Measurements from ENCODE around the gene HTR6. TPM values are rescaled to one million over a fixed set of nuclear protein-coding genes. Genes with fewer than 3 reads are reported as not detected.

The HTR6 gene
- total and polyA plus RNA-seq, 2 of the 4 experiments (the other 2 are of a cell fraction): not detected

GRCh38 chr1:19654386-19654785 is 10.3 kb upstream of the HTR6 start:
- H3K9me1 ChIP-seq (ENCODE audit: insufficient read depth, low read length): peaks cover 6% of the 10 kb centered on the region
- no peak overlapping the region for H3K4me2 ChIP-seq (ENCODE audit: low read depth, low read length)
- no peak overlapping the region for H3K4me3 ChIP-seq (ENCODE audit: insufficient read depth, low read depth, low read length)
- no peak overlapping the region for H2BK5ac ChIP-seq (ENCODE audit: low read depth, low read length, poor library complexity, severe bottlenecking)
- H3K23ac ChIP-seq (ENCODE audit: low read depth, low read length): no peak overlapping the region
- no peak overlapping the region for H4K91ac ChIP-seq (ENCODE audit: insufficient read depth, low read depth, low read length)
- POLR2A ChIA-PET (ENCODE audit: unreplicated experiment): interaction anchor here (0.5 kb wide), 1 partner anchor 213 kb away, joined by 3 read pairs; no protein-coding TSS in a partner anchor
- no peak overlapping the region for H3K9ac ChIP-seq (ENCODE audit: low read depth, low read length)
- H3K27ac ChIP-seq (ENCODE audit: insufficient read depth, low read length): no peak overlapping the region
- no peak overlapping the region for H2AK9ac ChIP-seq (replicated peaks; ENCODE audit: low read depth, low read length, poor library complexity)
- DNase-seq: no peak
- CTCF ChIA-PET: interaction anchor here (0.5 to 1.9 kb wide), 12 partner anchors 8 to 346 kb away, joined by 3 to 9 read pairs (median 4); partner anchors contain the start of genes CAPZB and NBL1
- no peak for TF ChIP-seq CHD1 (IDR thresholded peaks at IDR 0.05; ENCODE audit: low read depth, low read length)
- TF ChIP-seq NFE2L2 (IDR thresholded peaks at IDR 0.05; ENCODE audit: low read depth, low read length): no peak
- TF ChIP-seq SMC3 (IDR thresholded peaks at IDR 0.05; ENCODE audit: low read depth, low read length): no peak
- TF ChIP-seq BHLHE40 (IDR thresholded peaks at IDR 0.05; ENCODE audit: low read depth, low read length): no peak
- no peak for TF ChIP-seq RFX5 (IDR thresholded peaks at IDR 0.05; ENCODE audit: low read depth, low read length)
- TF ChIP-seq CEBPB (IDR thresholded peaks at IDR 0.05; ENCODE audit: low read depth, low read length): no peak
- TF ChIP-seq MAZ (IDR thresholded peaks at IDR 0.05; ENCODE audit: borderline replicate concordance, low read depth, low read length): no peak
- no peak for TF ChIP-seq MXI1 (IDR thresholded peaks at IDR 0.05; ENCODE audit: borderline replicate concordance, low read depth, low read length)
- no peak for TF ChIP-seq RCOR1 (IDR thresholded peaks at IDR 0.05; ENCODE audit: insufficient replicate concordance, low read length)
- TF ChIP-seq MAFK (IDR thresholded peaks at IDR 0.05; ENCODE audit: low read depth, low read length): no peak
- no peak for TF ChIP-seq POLR2A (IDR thresholded peaks at IDR 0.05; ENCODE audit: low read depth, low read length)
- TF ChIP-seq CTCF (conservative IDR thresholded peaks at IDR 0.05; ENCODE audit: low read depth, low read length): no peak
- TF ChIP-seq ELK1 (IDR thresholded peaks at IDR 0.05; ENCODE audit: borderline replicate concordance, low read depth, low read length): no peak
- peaks cover 7% of the 10 kb centered on the region; the same call in 1 of the 2 replicates for H3K4me1 ChIP-seq (ENCODE audit: control insufficient read depth, insufficient read depth, low read length)
- no peak overlapping the region for H2AFZ ChIP-seq (replicated peaks; ENCODE audit: low read length, poor library complexity)
- BruUV-seq (replicated peaks): no TSS peak
- H3K18ac ChIP-seq (ENCODE audit: low read depth, low read length): no peak overlapping the region
- intact Hi-C loops (cut with micrococcal nuclease) (loop anchor here (5.0 kb wide), 1 partner anchor 402 kb away; the partner anchor contains the start of genes EMC1 and MRTO4), in situ Hi-C loops (cut with MboI; ENCODE audit: low sequenced_read_pairs) (loop anchor here (5.0 kb wide), 2 partner anchors 262 to 402 kb away; partner anchors contain the start of genes EMC1 and MRTO4), dilution Hi-C loops (cut with HindIII; ENCODE audit: low sequenced_read_pairs, unreplicated experiment) (no loop called here)
- no peak overlapping the region for H2BK15ac ChIP-seq (ENCODE audit: low read depth, low read length)
- no peak overlapping the region for H4K8ac ChIP-seq (ENCODE audit: low read depth in 2 of 2, low read length in 2 of 2)
- no peak overlapping the region for H2BK120ac ChIP-seq (ENCODE audit: low read depth, low read length)
- H2AK5ac ChIP-seq (ENCODE audit: low read depth, low read length): no peak overlapping the region
- ATAC-seq (ENCODE audit: low read depth): no peak
- H3K27me3 ChIP-seq (ENCODE audit: control insufficient read depth, insufficient read depth, low read length): no peaks in the 10 kb centered on the region
- WGBS, 2 experiments (ENCODE audit: extremely low coverage in 2 of 2, insufficient read length in 1 of 2): no CpG with 5 or more reads among the region's 5 CpGs
- H4K5ac ChIP-seq (ENCODE audit: low read depth, low read length): no peak overlapping the region
- H3K56ac ChIP-seq (ENCODE audit: extremely low read depth, insufficient read depth, low read length): no peak overlapping the region
- peaks cover 23% of the 10 kb centered on the region; the same call in 1 of the 2 replicates for H3K36me3 ChIP-seq (ENCODE audit: control insufficient read depth, insufficient read depth, low read length)
- no peaks in the 10 kb centered on the region for H3K9me3 ChIP-seq (ENCODE audit: control insufficient read depth, insufficient read depth, low read length)
- peaks cover 47% of the 10 kb centered on the region for H4K20me1 ChIP-seq (ENCODE audit: insufficient read depth, low read length)
- no peak overlapping the region for H3K4ac ChIP-seq (ENCODE audit: low read depth, low read length)
- peaks cover 4 to 39% of the 10 kb centered on the region in 2 experiments; a peak in 2 of 4 replicates for H3K79me1 ChIP-seq (ENCODE audit: low read depth in 1 of 2, low read length in 2 of 2)
- H3K14ac ChIP-seq (replicated peaks; ENCODE audit: low read depth, low read length): no peak overlapping the region
- no peak overlapping the region for H2BK20ac ChIP-seq (ENCODE audit: low read depth, low read length)
